ENCODE data around the gene COL20A1. TPM values are rescaled to one million over a fixed set of nuclear protein-coding genes. Genes with fewer than 3 reads are reported as not detected.

Gene COL20A1
- polyA plus RNA-seq, 2 of the 4 experiments (the other 2 are of a cell fraction): 0.21 to 0.93 TPM

- DNase-seq (ENCODE audit: low read depth in 1 of 2, low spot score in 1 of 2) (no peak), FAIRE-seq (no peak), ATAC-seq (no peak)
- ChIA-PET POLR2A (no interaction called here), CTCF (interaction anchor here (1.3 to 3.8 kb wide), 3 partner anchors 10 to 62 kb away, joined by 4 to 31 read pairs (median 5); no protein-coding TSS in a partner anchor)
- Histone ChIP-seq H3K4me2 (no peak overlapping the region), H3K4me3 (no peak overlapping the region), H3K27ac (no peak overlapping the region), H3K9me3 (no peaks in the 10 kb centered on the region), H3K4me1 (peaks cover 9% of the 10 kb centered on the region; the same call in 2 of the 3 replicates)
- 70% methylated on average over 19 of the region's 25 CpGs for WGBS (ENCODE audit: missing lambda C conversion rate)
- no peak for TF ChIP-seq MYC (IDR thresholded peaks at IDR 0.05; ENCODE audit: borderline replicate concordance, low read length)
- no peak for TF ChIP-seq PBX3 (IDR thresholded peaks at IDR 0.05)
- no peak for TF ChIP-seq JUNB (IDR thresholded peaks at IDR 0.05)
- TF ChIP-seq KDM5A (IDR thresholded peaks at IDR 0.05): no peak
- TF ChIP-seq MAFK (IDR thresholded peaks at IDR 0.05; ENCODE audit: partially characterized antibody): no peak
- TF ChIP-seq ZSCAN20 (CRISPR knock-in tag; IDR thresholded peaks at IDR 0.05): no peak
- TF ChIP-seq EHMT2 (IDR thresholded peaks at IDR 0.05; ENCODE audit: low read depth): no peak
- TF ChIP-seq ZFP36 (IDR thresholded peaks at IDR 0.05; ENCODE audit: borderline replicate concordance, partially characterized antibody): no peak
- no peak for TF ChIP-seq TFCP2L1 (CRISPR knock-in tag; IDR thresholded peaks at IDR 0.05)
- TF ChIP-seq NPAS2 (CRISPR knock-in tag; IDR thresholded peaks at IDR 0.05; ENCODE audit: borderline replicate concordance): no peak
- TF ChIP-seq CBX8 (IDR thresholded peaks at IDR 0.05): no peak
- TF ChIP-seq MAX (IDR thresholded peaks at IDR 0.05): no peak
- TF ChIP-seq ATOH8 (CRISPR knock-in tag; IDR thresholded peaks at IDR 0.05; ENCODE audit: low read depth): no peak
- no peak for TF ChIP-seq FOSB (CRISPR knock-in tag; IDR thresholded peaks at IDR 0.05)
- no peak for TF ChIP-seq RAD21 (conservative IDR thresholded peaks at IDR 0.05 in 1 of 2, IDR thresholded peaks at IDR 0.05 in 1 of 2)
These were observed 26.4 kb downstream of the COL20A1 start for GRCh38 chr20:63319164-63320040.

GRCh38 chr20:63320041-63320511 lies 27.1 kb downstream of the COL20A1 start:
- no peaks in the 10 kb centered on the region for H3K9me3 ChIP-seq
- no peak overlapping the region for H3K4me3 ChIP-seq
- H3K4me1 ChIP-seq: peaks cover 9% of the 10 kb centered on the region; the same call in 2 of the 3 replicates
- ChIA-PET POLR2A (no interaction called here), CTCF (interaction anchor here (1.3 to 3.8 kb wide), 3 partner anchors 10 to 61 kb away, joined by 5 to 31 read pairs (median 13); no protein-coding TSS in a partner anchor)
- no peak for TF ChIP-seq HOXA7 (CRISPR knock-in tag; IDR thresholded peaks at IDR 0.05)
- TF ChIP-seq ZSCAN20 (CRISPR knock-in tag; IDR thresholded peaks at IDR 0.05): no peak
- no peak for TF ChIP-seq GATA3 (IDR thresholded peaks at IDR 0.05; ENCODE audit: borderline replicate concordance)
- TF ChIP-seq RFX5 (IDR thresholded peaks at IDR 0.05): no peak
- TF ChIP-seq NFE2L2 (conservative IDR thresholded peaks at IDR 0.05; ENCODE audit: low read length): no peak
- TF ChIP-seq MYC (IDR thresholded peaks at IDR 0.05; ENCODE audit: borderline replicate concordance, low read length): no peak
- no peak for TF ChIP-seq NPAS2 (CRISPR knock-in tag; IDR thresholded peaks at IDR 0.05; ENCODE audit: borderline replicate concordance)
- no peak for TF ChIP-seq BHLHE40 (IDR thresholded peaks at IDR 0.05; ENCODE audit: low read depth, low read length)
- TF ChIP-seq BCL3 (IDR thresholded peaks at IDR 0.05): no peak
- TF ChIP-seq EP300 (IDR thresholded peaks at IDR 0.05): no peak
- TF ChIP-seq HES2 (IDR thresholded peaks at IDR 0.05): no peak
- TF ChIP-seq SREBF2 (IDR thresholded peaks at IDR 0.05): no peak
- TF ChIP-seq HDAC2 (IDR thresholded peaks at IDR 0.05): no peak
- no peak for TF ChIP-seq FOSL2 (IDR thresholded peaks at IDR 0.05)
- TF ChIP-seq FOSL2 (CRISPR knock-in tag; IDR thresholded peaks at IDR 0.05): no peak
- H3K27ac ChIP-seq: no peak overlapping the region
- no peak for FAIRE-seq
- no peak overlapping the region for H3K4me2 ChIP-seq
- WGBS (ENCODE audit: missing lambda C conversion rate): 87% methylated on average over 9 of the region's 23 CpGs
- no peak for DNase-seq (ENCODE audit: low read depth in 1 of 2, low spot score in 1 of 2)
- no peak for ATAC-seq

Data from A549 (cell line).